Omental fat pad (tissue), 4 donors: ENCODE results near the gene MTREX. TPM values are rescaled to one million over a fixed set of nuclear protein-coding genes. Genes with fewer than 3 reads are reported as not detected.

ENCODE experiments used
- ATAC-seq: fragments of 150-250 bp; one replicate; pipeline ENCODE4 v1.9.1; 2016; ENCODE audit warnings: mild to moderate bottlenecking, moderate library complexity; ENCODE audit not compliant: low FRiP score
- DNase-seq: peaks from one replicate; pipeline ENCODE4 v3.0.0-alpha.2; 2019; ENCODE audit warnings: low spot score
- CTCF ChIP-seq, 3 donors: fragments of 450-650 bp; IDR thresholded peaks; one replicate each; pipeline ENCODE4 v1.5.1; 2016 to 2017; ENCODE audit warnings: antibody characterized with exemption in 3 of 3, mild to moderate bottlenecking in 3 of 3, moderate library complexity in 2 of 3
- total RNA-seq, 4 donors: library from RNA; depleted of rRNA; stranded (reverse); fragments of >200 nt; gene quantifications; one replicate each; pipeline ENCODE4 v1.1.0, GENCODE V29; 2016

The MTREX gene
- total RNA-seq, 4 donors from 2014 or later, result 82.5 to 102 (median 86.1) TPM

- TF ChIP-seq CTCF (IDR thresholded peaks at IDR 0.05), result no peak
- no peak for DNase-seq
- ATAC-seq, result no peak
These were observed 64.5 kb downstream of the MTREX start for GRCh38 chr5:55372130-55372925.

GRCh38 chr5:55377810-55378209 is 70.0 kb downstream of the MTREX start:
- TF ChIP-seq CTCF (IDR thresholded peaks at IDR 0.05), result no peak
- ATAC-seq, result no peak
- DNase-seq, result no peak

GRCh38 chr5:55383254-55383653 is 75.5 kb downstream of the MTREX start:
- DNase-seq (no peak), ATAC-seq (no peak)
- no peak for TF ChIP-seq CTCF (IDR thresholded peaks at IDR 0.05)

GRCh38 chr5:55384072-55384471 is 76.3 kb downstream of the MTREX start:
- no peak for ATAC-seq
- no peak for TF ChIP-seq CTCF (IDR thresholded peaks at IDR 0.05)

GRCh38 chr5:55385227-55385626 is 77.4 kb downstream of the MTREX start:
- TF ChIP-seq CTCF (IDR thresholded peaks at IDR 0.05), result no peak
- ATAC-seq, result no peak
- DNase-seq, result no peak

More at GRCh38 chr5:55384072-55384471, 76.3 kb downstream of the MTREX start:
- DNase-seq, result no peak

GRCh38 chr5:55385846-55386245 is 78.1 kb downstream of the MTREX start:
- DNase-seq, result no peak
- no peak for TF ChIP-seq CTCF (IDR thresholded peaks at IDR 0.05)
- no peak for ATAC-seq

- no peak for TF ChIP-seq CTCF (IDR thresholded peaks at IDR 0.05)
- no peak for ATAC-seq
- DNase-seq, result no peak
These were observed 78.6 kb downstream of the MTREX start for GRCh38 chr5:55386356-55386755.
